GM19324 (cell line): ENCODE measurements around the gene SLC37A2.
A peak's percentile ranks its signal among the peaks of the same experiment; 100 is the strongest.

ENCODE experiments used
- ATAC-seq: cut with Tn5 transposase; IDR thresholded peaks from one replicate; pipeline ENCODE4 v1.9.1; 2021; ENCODE audit warnings: mild to moderate bottlenecking, moderate library complexity; ENCODE audit not compliant: unreplicated experiment, low FRiP score

Gene SLC37A2

GRCh38 chr11:125069796-125070195 is 6.7 kb downstream of the SLC37A2 start:
- ATAC-seq = no peak

- ATAC-seq = peak; percentile 64
These were observed 7.7 kb downstream of the SLC37A2 start for GRCh38 chr11:125070699-125071254.

- ATAC-seq = no peak
These were observed 8.3 kb downstream of the SLC37A2 start for GRCh38 chr11:125071435-125071834.

DNA sequence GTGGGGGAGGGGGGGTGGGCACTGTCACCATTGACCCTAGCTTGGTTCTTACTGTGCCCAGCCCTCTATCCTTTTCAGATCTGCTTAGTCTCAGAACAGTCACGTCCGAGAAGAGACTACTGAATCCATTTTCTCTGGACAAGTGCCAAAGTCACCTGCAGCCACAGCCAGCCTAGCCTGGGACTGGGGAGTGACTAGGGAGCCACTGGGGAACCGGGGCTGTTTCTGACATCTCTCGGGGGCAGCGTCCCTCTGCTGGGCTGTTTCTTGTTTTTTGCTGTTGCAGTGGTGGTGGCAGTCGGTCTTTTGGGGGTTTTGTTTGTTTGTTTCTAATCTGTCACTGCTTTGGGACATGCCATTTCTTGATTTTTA is 8.7 kb downstream of the SLC37A2 start:
- ATAC-seq = no peak

- peak; percentile 77 for ATAC-seq
These were observed 9.3 kb downstream of the SLC37A2 start for GRCh38 chr11:125072218-125072960.

- no peak for ATAC-seq
These were observed 10.0 kb downstream of the SLC37A2 start for GRCh38 chr11:125072961-125073590.

DNA sequence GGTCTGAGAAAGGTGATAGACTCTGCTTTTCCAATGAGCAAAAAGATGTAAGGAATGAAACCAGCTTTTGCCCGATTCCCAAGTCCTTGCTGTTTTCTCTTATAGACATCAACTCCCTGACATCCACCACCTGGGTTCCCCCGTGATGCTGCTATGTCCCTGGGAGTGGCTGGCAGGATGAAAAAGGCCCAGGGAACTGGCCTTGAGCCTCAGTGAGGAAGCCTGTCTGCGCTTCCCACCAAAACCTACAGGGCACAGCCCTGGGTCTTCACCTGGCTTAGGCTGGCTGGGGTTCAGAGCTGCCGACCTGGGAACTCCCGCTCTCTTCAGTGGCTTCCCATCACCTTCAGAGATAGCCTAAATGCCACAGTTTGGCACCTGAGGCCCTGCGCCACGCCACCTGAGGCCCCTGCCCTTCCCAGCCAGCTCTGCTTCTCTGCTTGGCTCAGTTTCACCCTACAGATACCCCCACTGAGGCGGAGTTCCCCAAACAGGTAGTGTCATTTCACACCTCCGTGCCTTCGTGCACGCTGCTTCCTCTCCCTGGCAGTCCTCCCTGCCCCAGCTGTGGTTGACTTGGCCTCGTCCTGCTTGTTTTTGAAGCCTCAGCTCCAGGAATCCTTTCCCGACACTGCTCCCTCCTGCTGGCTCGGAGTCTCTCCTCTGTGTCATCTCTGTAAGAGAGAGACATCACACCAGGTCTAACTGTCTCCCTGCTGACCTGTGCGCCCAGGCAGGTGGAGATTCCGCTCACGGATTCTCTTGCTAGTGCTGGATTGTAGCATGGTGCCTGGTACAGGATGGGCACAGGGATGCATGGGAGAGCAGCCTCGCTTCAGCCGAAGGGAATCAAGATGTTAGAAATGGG is 10.7 kb downstream of the SLC37A2 start:
- no peak for ATAC-seq

DNA sequence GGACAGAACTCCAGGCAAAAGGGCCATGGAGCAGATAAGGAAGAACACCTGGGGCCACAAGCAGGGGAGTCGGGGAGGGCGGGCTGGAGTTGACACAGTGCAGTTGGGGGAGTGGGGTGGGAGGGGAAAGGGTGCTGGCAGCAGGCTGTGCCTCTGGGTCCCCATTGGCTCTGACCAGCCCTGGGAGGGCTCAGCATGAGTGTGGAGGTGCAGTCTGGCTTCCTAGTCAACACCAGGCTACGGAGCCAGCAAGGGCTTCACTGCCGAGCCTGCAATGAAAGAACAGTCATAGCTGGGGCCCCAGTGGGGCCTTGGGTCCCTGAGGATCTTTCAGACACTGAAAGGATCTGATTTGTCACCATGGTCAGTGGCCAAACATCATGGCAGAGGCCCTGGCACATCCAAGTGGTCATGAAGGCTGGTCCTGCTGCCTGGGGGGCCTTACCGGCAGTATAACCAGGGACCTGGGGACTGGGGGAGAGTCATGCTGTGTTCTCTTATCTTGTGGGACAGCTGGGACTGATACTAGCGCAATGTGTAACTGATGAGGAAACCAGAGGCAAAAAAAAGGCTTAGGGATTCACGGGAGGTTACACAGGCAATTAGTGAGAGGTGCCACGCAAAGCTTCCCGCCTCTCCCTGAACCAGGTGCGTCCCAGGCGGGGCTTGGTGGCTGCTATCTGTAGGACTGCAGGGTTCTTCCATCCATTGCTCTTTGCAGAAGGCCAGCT is 11.6 kb downstream of the SLC37A2 start:
- no peak for ATAC-seq

GRCh38 chr11:125075242-125075625 is 12.1 kb downstream of the SLC37A2 start:
- no peak for ATAC-seq

DNA sequence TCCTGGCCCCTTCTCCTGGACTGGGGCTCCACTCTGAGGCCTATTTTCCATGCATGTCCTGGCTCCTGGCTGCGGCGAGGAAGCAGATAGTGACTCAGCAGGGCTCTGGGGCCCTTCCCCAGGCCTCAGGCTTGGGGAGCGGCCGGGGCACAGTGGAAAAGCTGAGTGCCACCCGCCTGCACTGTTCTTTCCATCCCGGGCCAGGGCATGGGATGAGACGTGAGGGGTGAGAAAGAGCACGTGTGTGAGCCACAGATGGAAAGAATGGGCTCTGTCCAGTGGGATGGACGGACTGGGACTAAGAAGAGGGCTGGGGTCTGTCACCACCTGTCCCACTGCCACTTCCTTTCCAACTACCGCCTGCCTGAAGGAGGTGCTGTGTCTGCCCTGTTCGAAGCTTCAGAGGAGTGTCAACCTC is 12.8 kb downstream of the SLC37A2 start:
- ATAC-seq = no peak

DNA sequence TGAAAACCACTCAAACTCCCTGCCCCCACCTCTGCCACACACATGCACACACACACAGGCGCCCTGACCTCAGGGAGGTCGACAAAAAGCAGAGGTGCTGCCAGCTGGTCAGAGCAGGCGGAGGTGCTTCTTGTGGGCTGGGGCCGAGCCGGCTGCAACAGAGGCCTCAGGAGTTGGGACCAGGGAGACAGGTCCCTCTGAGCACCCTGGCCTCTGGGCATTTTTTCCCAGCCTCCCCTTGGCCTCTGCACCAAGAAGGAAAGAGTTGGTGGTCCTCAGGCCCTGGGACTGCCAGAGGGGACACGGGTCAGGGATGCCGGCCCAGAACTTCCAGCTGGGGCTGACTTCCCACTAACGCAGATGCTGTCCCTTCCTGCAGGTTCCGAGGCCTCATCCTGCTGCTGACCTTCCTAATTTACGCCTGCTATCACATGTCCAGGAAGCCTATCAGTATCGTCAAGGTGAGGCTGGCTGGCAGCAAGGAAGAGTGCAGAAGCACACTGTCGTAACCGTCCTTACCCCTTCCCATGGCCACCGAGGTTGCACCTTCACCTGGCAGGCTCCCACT is 13.4 kb downstream of the SLC37A2 start:
- no peak for ATAC-seq

- ATAC-seq = no peak
These were observed 14.9 kb downstream of the SLC37A2 start for GRCh38 chr11:125078016-125078415.

GRCh38 chr11:125078516-125079140 is 15.5 kb downstream of the SLC37A2 start:
- no peak for ATAC-seq

DNA sequence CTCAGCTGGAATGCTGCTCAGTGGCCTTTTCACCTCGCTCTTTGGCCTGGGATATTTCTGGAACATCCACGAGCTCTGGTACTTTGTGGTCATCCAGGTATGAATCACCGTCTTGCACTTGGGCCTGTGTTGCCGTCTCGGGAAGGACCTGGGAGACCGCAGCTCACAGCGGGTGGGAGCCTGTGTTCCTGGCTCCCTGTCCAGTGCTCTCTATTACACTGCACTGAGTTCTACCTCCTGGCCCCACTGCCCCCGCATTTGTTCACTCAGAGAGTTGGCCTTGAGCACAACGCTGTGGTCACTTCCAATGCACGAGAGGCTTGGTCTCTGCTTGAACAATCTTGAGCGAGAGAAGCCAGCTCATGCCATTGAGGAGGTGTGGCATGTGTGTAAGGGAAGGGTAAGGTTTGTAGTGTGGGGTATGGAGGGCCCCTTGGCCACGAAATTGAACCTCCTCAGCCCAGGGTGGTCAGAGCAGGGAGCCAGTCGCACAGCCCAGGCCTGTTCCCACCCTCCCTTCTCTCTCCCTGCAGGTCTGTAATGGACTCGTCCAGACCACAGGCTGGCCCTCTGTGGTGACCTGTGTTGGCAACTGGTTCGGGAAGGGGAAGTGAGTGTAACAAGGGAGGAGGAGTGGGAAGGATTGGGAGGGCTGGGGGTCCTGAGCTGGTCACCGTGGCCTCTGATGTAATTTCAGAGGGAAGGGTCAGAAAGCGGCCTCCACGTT is 16.2 kb downstream of the SLC37A2 start:
- no peak for ATAC-seq

GRCh38 chr11:125079878-125080530 is 16.9 kb downstream of the SLC37A2 start:
- no peak for ATAC-seq

DNA sequence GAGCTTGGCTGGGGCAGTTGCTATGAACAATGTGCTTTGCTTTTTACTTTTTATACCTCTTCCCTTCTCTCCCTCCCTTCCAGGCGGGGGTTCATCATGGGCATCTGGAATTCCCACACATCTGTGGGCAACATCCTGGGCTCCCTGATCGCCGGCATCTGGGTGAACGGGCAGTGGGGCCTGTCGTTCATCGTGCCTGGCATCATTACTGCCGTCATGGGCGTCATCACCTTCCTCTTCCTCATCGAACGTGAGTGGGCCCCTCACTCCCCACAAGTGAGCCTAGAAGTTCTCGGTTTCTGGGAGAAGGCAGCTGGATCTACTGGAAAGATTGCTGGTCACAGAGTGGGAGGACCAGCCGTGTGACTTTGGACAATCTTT is 17.4 kb downstream of the SLC37A2 start:
- ATAC-seq = no peak

GRCh38 chr11:125081098-125081798 is 18.1 kb downstream of the SLC37A2 start:
- ATAC-seq = no peak

DNA sequence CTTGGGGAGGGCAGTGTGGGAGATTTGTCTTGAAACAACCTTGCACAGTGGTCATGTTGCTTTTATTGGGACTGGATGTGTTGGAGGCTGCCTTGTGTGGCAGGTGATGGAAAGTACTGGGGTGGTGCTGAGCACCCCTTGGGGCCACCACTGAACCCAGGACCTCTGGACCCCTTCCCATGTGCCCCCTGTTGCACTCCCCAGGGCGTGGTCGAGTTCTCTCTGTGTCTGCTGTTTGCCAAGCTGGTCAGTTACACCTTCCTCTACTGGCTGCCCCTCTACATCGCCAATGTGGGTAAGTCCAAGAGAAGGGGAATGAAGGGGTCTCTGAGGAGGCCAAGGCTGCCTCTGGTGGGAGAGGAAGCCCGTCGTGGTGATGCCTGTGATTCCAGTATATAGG is 18.9 kb downstream of the SLC37A2 start:
- ATAC-seq = no peak
